Upper lobe of left lung (tissue), 6 donors: ENCODE results near the gene HNRNPA3. TPM values are rescaled to one million over a fixed set of nuclear protein-coding genes. Genes with fewer than 3 reads are reported as not detected.

Source experiments
- ATAC-seq, 2 donors: fragments of 200-7000 bp; cut with Tn5 transposase; one replicate each; pipeline ENCODE4 v1.9.1; 2022; ENCODE audit warnings: mild to moderate bottlenecking in 2 of 2, moderate library complexity in 2 of 2; ENCODE audit not compliant: low FRiP score in 2 of 2
- DNase-seq, 2 donors: peaks; one replicate each; pipeline ENCODE4 v3.0.0-alpha.2; 2019 to 2020
- H3K27ac ChIP-seq, 4 donors: fragments of 200-600 bp; sonication (generic); one replicate each; pipeline ENCODE4 v1.5.1; 2016 to 2019
- H3K27me3 ChIP-seq, 4 donors: fragments of 200-600 bp; sonication (generic); one replicate each; pipeline ENCODE4 v1.5.1; 2017 to 2019
- H3K36me3 ChIP-seq, 4 donors: fragments of 200-600 bp; sonication (generic); one replicate each; pipeline ENCODE4 v1.5.1; 2016 to 2019
- H3K4me1 ChIP-seq, 4 donors: fragments of 200-600 bp; sonication (generic); one replicate each; pipeline ENCODE4 v1.5.1; 2018 to 2019
- H3K4me3 ChIP-seq, 4 donors: fragments of 200-600 bp; sonication (generic); one replicate each; pipeline ENCODE4 v1.5.1; 2017 to 2019; ENCODE audit warnings: mild to moderate bottlenecking in 2 of 4, moderate library complexity in 1 of 4
- H3K9me3 ChIP-seq, 4 donors: fragments of 200-600 bp; sonication (generic); one replicate each; pipeline ENCODE4 v1.5.1; 2018 to 2019
- EP300 ChIP-seq, 4 donors: sonication (generic); formaldehyde crosslinking; IDR thresholded peaks; one replicate each; pipeline ENCODE4 v1.5.1; 2017; ENCODE audit warnings: antibody characterized with exemption in 4 of 4, control low read depth in 2 of 4
- POLR2A ChIP-seq, 4 donors: fragments of 450-650 bp; IDR thresholded peaks; one replicate each; pipeline ENCODE4 v1.5.1; 2016 to 2017; ENCODE audit warnings: antibody characterized with exemption in 4 of 4, mild to moderate bottlenecking in 2 of 4
- POLR2AphosphoS5 ChIP-seq, 2 donors: sonication (generic); formaldehyde crosslinking; IDR thresholded peaks; one replicate each; pipeline ENCODE4 v1.5.1; 2017; ENCODE audit warnings: antibody characterized with exemption in 2 of 2
- WGBS, 2 donors: methylation state at CpG; one replicate each; pipeline ENCODE4 v1.1.5; 2017 to 2018; 5-methylcytosine and 5-hydroxymethylcytosine counted together
- total RNA-seq, 6 donors: library from RNA; depleted of rRNA in 4 of 6; stranded (reverse); fragments of >200 nt in 4 of 6; gene quantifications; one replicate each; pipeline versions ENCODE4 v1.1.0 to v1.2.1, GENCODE V29; 2016 to 2021
- TF ChIP-seq, protein P1 (sequence below), 6 experiments: fragments of 450-650 bp in 4 of 6; fragments of 200-600 bp in 2 of 6; sonication (generic) in 2 of 6; IDR thresholded peaks; one replicate each; pipeline ENCODE4 v1.5.1; 2016 to 2019; ENCODE audit warnings: antibody characterized with exemption in 6 of 6
- donor health status: DM: no; HTN: no; CAD: no; lungs with moderate emphysema.
- donor health status: DM: no; HTN: yes; CAD: no; lungs with severe emphysema.

HNRNPA3 gene
- total RNA-seq, 6 donors from 2014 or later: 53.2 to 146 (median 89.0) TPM

DNA sequence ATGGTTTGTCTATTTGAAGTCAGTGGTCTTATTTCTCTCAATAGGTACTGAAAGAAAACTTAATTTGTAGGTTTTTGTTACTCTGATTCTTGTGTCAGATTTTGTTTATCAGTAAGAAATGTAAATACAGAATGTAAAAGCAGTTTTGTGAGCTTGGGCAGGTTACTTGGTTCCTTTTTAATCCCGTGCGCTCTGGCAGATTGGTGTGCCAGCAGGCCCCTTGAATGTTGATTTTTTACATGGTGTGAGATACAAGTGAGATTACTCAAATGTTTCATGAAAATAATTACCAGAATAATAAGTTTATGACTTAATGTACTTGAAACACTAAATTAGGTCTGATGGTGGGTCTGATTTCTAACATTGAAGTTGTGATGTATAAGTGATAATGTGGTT lies 13.4 kb downstream of the HNRNPA3 start:
- no peak for DNase-seq
- peaks cover 11 to 76% (median 28%) of the 10 kb centered on the region in 4 donors for H3K36me3 ChIP-seq
- H3K27me3 ChIP-seq: no peaks in the 10 kb centered on the region
- H3K27ac ChIP-seq: peak overlapping the region in 1 of 4 donors; percentile 19
- WGBS, 2 donors: 84 to 91% methylated on average over 2 of the region's 2 CpGs
- no peaks in the 10 kb centered on the region for H3K9me3 ChIP-seq
- ATAC-seq: no peak
- H3K4me3 ChIP-seq: no peak overlapping the region
- TF ChIP-seq POLR2A (IDR thresholded peaks at IDR 0.05) (no peak), POLR2AphosphoS5 (IDR thresholded peaks at IDR 0.05) (no peak), EP300 (IDR thresholded peaks at IDR 0.05) (no peak)
- TF ChIP-seq, protein P1, sequence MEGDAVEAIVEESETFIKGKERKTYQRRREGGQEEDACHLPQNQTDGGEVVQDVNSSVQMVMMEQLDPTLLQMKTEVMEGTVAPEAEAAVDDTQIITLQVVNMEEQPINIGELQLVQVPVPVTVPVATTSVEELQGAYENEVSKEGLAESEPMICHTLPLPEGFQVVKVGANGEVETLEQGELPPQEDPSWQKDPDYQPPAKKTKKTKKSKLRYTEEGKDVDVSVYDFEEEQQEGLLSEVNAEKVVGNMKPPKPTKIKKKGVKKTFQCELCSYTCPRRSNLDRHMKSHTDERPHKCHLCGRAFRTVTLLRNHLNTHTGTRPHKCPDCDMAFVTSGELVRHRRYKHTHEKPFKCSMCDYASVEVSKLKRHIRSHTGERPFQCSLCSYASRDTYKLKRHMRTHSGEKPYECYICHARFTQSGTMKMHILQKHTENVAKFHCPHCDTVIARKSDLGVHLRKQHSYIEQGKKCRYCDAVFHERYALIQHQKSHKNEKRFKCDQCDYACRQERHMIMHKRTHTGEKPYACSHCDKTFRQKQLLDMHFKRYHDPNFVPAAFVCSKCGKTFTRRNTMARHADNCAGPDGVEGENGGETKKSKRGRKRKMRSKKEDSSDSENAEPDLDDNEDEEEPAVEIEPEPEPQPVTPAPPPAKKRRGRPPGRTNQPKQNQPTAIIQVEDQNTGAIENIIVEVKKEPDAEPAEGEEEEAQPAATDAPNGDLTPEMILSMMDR (IDR thresholded peaks at IDR 0.05): no peak
- H3K4me1 ChIP-seq: peaks cover 0 to 22% (median 5%) of the 10 kb centered on the region in 4 donors

DNA sequence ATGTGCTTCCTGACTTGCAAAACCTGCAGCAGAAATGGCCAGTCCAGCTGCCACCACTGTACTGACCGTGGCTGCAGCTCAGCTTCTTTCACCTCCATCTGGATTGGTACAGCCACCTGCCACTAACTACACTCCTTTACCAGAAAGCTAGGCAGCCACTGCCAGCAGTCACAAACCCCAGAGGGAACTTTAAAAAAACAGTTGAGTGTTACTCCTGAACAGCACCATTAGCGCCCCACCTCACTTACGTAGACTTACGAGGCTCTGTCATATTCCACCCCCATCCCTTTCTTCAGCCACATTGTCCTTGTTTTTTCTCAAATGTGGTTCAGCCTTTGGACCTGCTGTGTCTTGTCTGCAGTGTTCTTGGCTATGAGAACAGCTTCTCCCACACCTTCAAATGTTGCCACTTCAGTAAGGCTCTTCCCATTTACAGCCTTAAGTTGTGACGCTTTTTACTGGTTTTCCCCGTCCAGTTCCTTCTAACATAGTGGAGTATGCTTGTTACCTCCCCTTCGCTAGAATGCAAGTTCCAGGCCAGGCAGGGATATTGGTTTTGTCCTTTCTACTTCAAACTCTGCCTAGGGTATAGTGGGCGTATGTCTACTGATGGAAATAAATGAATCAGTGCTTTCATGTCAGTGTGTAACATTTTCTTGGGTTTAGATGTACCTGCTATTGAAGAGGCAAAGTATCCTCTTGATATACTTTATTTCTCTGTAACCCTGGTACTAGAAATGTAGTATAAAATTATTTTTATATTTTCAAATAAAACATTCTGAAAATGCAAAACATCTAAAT lies 17.0 kb downstream of the HNRNPA3 start:
- Histone ChIP-seq H3K27ac (no peak overlapping the region), H3K4me1 (peaks cover 5 to 15% (median 8%) of the 10 kb centered on the region in 4 donors)

DNA sequence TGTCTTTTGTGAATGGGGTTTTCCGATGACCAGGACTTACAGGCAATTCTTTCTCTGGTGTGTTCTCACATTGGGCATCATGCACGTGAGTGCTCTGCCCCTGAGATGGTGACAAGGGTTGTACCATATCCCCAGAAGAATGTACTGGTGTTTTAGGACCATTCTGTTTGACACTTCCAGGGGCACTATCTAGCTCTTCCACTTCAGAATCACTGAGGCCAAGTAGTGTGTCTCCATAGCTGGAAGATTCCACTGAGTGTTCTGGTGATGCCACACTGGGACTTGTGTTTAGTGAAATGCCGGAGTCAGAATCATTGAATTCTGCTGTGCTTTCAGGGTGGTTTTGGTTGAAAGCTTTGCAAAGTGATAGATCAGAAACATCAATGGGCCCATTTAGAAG lies 18.7 kb downstream of the HNRNPA3 start:
- TF ChIP-seq EP300 (IDR thresholded peaks at IDR 0.05) (no peak), POLR2A (IDR thresholded peaks at IDR 0.05) (no peak), POLR2AphosphoS5 (IDR thresholded peaks at IDR 0.05) (no peak)
- TF ChIP-seq, protein P1 (IDR thresholded peaks at IDR 0.05): no peak
- Histone ChIP-seq H3K27me3 (no peaks in the 10 kb centered on the region), H3K36me3 (peaks cover 23 to 69% (median 38%) of the 10 kb centered on the region in 4 donors), H3K4me3 (no peak overlapping the region), H3K27ac (no peak overlapping the region), H3K4me1 (peaks cover 7 to 21% (median 10%) of the 10 kb centered on the region in 4 donors), H3K9me3 (no peaks in the 10 kb centered on the region)
- WGBS, 2 donors: 93 to 100% methylated on average over 2 to 3 of the region's 3 CpGs
- DNase-seq (no peak), ATAC-seq (no peak)

More for the DNA sequence above, 17.0 kb downstream of the HNRNPA3 start:
- H3K4me3 ChIP-seq: no peak overlapping the region
- no peak for TF ChIP-seq POLR2A (IDR thresholded peaks at IDR 0.05)
- TF ChIP-seq, protein P1 (IDR thresholded peaks at IDR 0.05): no peak
- no peak for TF ChIP-seq POLR2AphosphoS5 (IDR thresholded peaks at IDR 0.05)
- TF ChIP-seq EP300 (IDR thresholded peaks at IDR 0.05): no peak
- 88 to 92% methylated on average over 8 of the region's 8 CpGs for WGBS, 2 donors
- no peaks in the 10 kb centered on the region for H3K9me3 ChIP-seq
- ATAC-seq (no peak), DNase-seq (no peak)
- H3K36me3 ChIP-seq: peaks cover 23 to 78% (median 38%) of the 10 kb centered on the region in 4 donors
- no peaks in the 10 kb centered on the region for H3K27me3 ChIP-seq

DNA sequence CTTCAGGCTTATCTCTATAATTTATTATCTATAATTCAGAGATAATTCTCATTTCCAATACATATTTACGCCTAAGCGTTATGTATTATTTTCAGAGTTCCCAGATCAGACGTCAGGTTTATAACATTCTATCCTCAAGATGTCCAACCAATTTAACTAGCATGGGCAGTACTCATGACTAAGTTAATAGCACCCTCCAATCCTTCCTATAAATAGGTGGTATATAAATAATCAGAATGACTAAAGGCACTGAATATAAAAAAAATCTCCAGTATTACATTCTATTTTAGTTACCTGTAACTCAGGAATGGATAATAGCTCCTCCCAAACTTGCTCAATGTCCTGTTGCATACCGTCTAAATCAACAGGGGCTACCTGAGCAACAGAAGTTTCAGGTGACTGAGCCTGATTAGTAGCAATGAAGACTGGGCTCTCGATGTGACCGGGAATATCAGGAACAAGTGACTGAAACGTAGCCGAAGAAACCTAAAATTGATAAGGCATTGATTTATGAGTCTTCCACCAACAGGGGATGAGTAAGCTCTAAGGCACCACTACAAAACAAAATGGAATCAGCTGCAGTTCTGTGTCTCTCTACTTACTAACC lies 19.6 kb downstream of the HNRNPA3 start:
- ATAC-seq (no peak), DNase-seq (no peak)
- peaks cover 23 to 69% (median 38%) of the 10 kb centered on the region in 4 donors for H3K36me3 ChIP-seq
- no peaks in the 10 kb centered on the region for H3K27me3 ChIP-seq
- no peaks in the 10 kb centered on the region for H3K9me3 ChIP-seq
- H3K4me3 ChIP-seq: no peak overlapping the region
- TF ChIP-seq EP300 (IDR thresholded peaks at IDR 0.05) (no peak), POLR2AphosphoS5 (IDR thresholded peaks at IDR 0.05) (no peak), POLR2A (IDR thresholded peaks at IDR 0.05) (no peak)
- TF ChIP-seq, protein P1 (IDR thresholded peaks at IDR 0.05): no peak
- no peak overlapping the region for H3K27ac ChIP-seq
- 88 to 92% methylated on average over 8 of the region's 8 CpGs for WGBS, 2 donors
- H3K4me1 ChIP-seq: peaks cover 12 to 25% (median 16%) of the 10 kb centered on the region in 4 donors
